ENCODE results near the gene RBMY1J.
"Not testable (repeated sequence)": the region's sequence is repeated elsewhere in the genome, so short reads cannot be mapped to it uniquely, and the experiment has no call there.

- not testable (repeated sequence) for TF ChIP-seq EZH2 (IDR thresholded peaks at IDR 0.05); POLR2AphosphoS5 (IDR thresholded peaks at IDR 0.05; ENCODE audit: borderline replicate concordance, low read depth, low read length); FOXP2 (optimal IDR thresholded peaks at IDR 0.05; ENCODE audit: control extremely low read depth, extremely low read length, insufficient read depth)
Measured at GRCh38 chrY:22461962-22462361, 58.8 kb downstream of the RBMY1J start.
